Upper lobe of left lung (tissue), 6 donors: ENCODE measurements around the gene SFN. TPM values are rescaled to one million over a fixed set of nuclear protein-coding genes. Genes with fewer than 3 reads are reported as not detected.
A peak's percentile ranks its signal among the peaks of the same experiment; 100 is the strongest.

Experiments used
- ATAC-seq, 2 donors: fragments of 200-7000 bp; cut with Tn5 transposase; one replicate each; pipeline ENCODE4 v1.9.1; 2022; ENCODE audit warnings: mild to moderate bottlenecking in 2 of 2, moderate library complexity in 2 of 2; ENCODE audit not compliant: low FRiP score in 2 of 2
- DNase-seq, 2 donors: peaks; one replicate each; pipeline ENCODE4 v3.0.0-alpha.2; 2019 to 2020
- H3K27ac ChIP-seq, 4 donors: fragments of 200-600 bp; sonication (generic); one replicate each; pipeline ENCODE4 v1.5.1; 2016 to 2019
- H3K27me3 ChIP-seq, 4 donors: fragments of 200-600 bp; sonication (generic); one replicate each; pipeline ENCODE4 v1.5.1; 2017 to 2019
- H3K36me3 ChIP-seq, 4 donors: fragments of 200-600 bp; sonication (generic); one replicate each; pipeline ENCODE4 v1.5.1; 2016 to 2019
- H3K4me1 ChIP-seq, 4 donors: fragments of 200-600 bp; sonication (generic); one replicate each; pipeline ENCODE4 v1.5.1; 2018 to 2019
- H3K4me3 ChIP-seq, 4 donors: fragments of 200-600 bp; sonication (generic); one replicate each; pipeline ENCODE4 v1.5.1; 2017 to 2019; ENCODE audit warnings: mild to moderate bottlenecking in 2 of 4, moderate library complexity in 1 of 4
- H3K9me3 ChIP-seq, 4 donors: fragments of 200-600 bp; sonication (generic); one replicate each; pipeline ENCODE4 v1.5.1; 2018 to 2019
- EP300 ChIP-seq, 4 donors: sonication (generic); formaldehyde crosslinking; IDR thresholded peaks; one replicate each; pipeline ENCODE4 v1.5.1; 2017; ENCODE audit warnings: antibody characterized with exemption in 4 of 4, control low read depth in 2 of 4
- POLR2A ChIP-seq, 4 donors: fragments of 450-650 bp; IDR thresholded peaks; one replicate each; pipeline ENCODE4 v1.5.1; 2016 to 2017; ENCODE audit warnings: antibody characterized with exemption in 4 of 4, mild to moderate bottlenecking in 2 of 4
- POLR2AphosphoS5 ChIP-seq, 2 donors: sonication (generic); formaldehyde crosslinking; IDR thresholded peaks; one replicate each; pipeline ENCODE4 v1.5.1; 2017; ENCODE audit warnings: antibody characterized with exemption in 2 of 2
- WGBS, 2 donors: methylation state at CpG; one replicate each; pipeline ENCODE4 v1.1.5; 2017 to 2018; 5-methylcytosine and 5-hydroxymethylcytosine counted together
- total RNA-seq, 6 donors: library from RNA; depleted of rRNA in 4 of 6; stranded (reverse); fragments of >200 nt in 4 of 6; gene quantifications; one replicate each; pipeline versions ENCODE4 v1.1.0 to v1.2.1, GENCODE V29; 2016 to 2021
- TF ChIP-seq, protein P1 (sequence below), 6 experiments: fragments of 450-650 bp in 4 of 6; fragments of 200-600 bp in 2 of 6; sonication (generic) in 2 of 6; IDR thresholded peaks; one replicate each; pipeline ENCODE4 v1.5.1; 2016 to 2019; ENCODE audit warnings: antibody characterized with exemption in 6 of 6
- donor health status: DM: no; HTN: no; CAD: no; lungs with moderate emphysema.
- donor health status: DM: no; HTN: yes; CAD: no; lungs with severe emphysema.

SFN gene
- total RNA-seq, 6 donors from 2014 or later = 21.0 to 129 (median 70.1) TPM

DNA sequence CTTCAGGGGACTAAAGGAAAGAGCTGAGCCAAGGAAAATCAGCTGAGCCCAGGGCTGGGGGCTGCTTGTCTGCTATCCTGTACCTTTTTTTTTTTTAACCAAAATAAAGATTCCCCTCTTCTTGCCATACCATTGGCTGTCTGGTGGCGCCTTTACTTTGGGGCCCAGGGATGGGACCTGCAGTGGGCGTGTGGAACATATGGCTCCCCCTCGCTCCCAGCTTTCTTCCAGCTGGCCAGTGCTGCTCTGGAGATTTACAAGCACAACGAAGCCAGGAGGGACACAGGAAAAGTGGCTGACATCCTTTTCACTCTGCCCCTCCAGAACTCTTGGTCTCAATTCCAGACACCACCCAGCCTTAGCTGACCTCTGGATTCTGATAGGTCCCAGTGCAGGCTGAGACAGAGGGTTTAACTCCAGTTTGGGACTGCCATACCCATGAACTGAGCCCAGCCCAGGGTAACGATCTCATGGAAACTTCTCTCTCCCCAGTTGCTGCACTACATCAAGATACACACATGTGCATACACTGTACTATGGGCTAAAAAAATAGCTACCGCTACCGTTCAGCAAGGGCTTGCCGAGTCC lies 5.4 kb upstream of the SFN start:
- peaks cover 0 to 5% (median 0%) of the 10 kb centered on the region in 4 donors for H3K4me1 ChIP-seq
- ATAC-seq (no peak), DNase-seq (no peak)
- WGBS, 2 donors = 91 to 94% methylated on average over 8 of the region's 8 CpGs
- no peak overlapping the region for H3K4me3 ChIP-seq
- no peak overlapping the region for H3K27ac ChIP-seq
- no peak for TF ChIP-seq EP300 (IDR thresholded peaks at IDR 0.05)
- TF ChIP-seq POLR2AphosphoS5 (IDR thresholded peaks at IDR 0.05) = no peak
- no peak for TF ChIP-seq POLR2A (IDR thresholded peaks at IDR 0.05)
- TF ChIP-seq, protein P1, sequence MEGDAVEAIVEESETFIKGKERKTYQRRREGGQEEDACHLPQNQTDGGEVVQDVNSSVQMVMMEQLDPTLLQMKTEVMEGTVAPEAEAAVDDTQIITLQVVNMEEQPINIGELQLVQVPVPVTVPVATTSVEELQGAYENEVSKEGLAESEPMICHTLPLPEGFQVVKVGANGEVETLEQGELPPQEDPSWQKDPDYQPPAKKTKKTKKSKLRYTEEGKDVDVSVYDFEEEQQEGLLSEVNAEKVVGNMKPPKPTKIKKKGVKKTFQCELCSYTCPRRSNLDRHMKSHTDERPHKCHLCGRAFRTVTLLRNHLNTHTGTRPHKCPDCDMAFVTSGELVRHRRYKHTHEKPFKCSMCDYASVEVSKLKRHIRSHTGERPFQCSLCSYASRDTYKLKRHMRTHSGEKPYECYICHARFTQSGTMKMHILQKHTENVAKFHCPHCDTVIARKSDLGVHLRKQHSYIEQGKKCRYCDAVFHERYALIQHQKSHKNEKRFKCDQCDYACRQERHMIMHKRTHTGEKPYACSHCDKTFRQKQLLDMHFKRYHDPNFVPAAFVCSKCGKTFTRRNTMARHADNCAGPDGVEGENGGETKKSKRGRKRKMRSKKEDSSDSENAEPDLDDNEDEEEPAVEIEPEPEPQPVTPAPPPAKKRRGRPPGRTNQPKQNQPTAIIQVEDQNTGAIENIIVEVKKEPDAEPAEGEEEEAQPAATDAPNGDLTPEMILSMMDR (IDR thresholded peaks at IDR 0.05) = no peak
- no peaks in the 10 kb centered on the region for H3K9me3 ChIP-seq
- H3K36me3 ChIP-seq = peaks cover 2 to 50% (median 34%) of the 10 kb centered on the region in 4 donors
- no peaks in the 10 kb centered on the region for H3K27me3 ChIP-seq

DNA sequence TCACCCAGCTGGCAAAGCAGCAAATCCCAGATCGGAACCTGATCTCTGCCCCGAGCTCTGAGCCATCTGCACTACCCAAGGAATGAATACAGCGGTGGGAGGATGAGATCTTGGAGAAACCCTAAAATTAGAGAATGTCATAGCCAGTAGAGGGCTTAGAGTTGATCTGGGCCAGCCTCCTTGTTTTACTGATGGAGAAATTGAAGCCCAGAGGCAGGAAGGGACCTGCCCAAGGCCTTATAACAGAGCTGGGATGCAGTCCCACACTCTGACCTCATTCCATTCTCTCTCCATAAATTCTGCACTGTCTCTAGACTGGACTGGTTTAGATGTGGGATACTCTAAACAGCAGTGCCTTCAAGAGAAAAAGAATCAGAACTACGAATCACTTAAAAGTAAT lies 4.8 kb upstream of the SFN start:
- WGBS, 2 donors = 86 to 95% methylated on average over 4 of the region's 4 CpGs
- no peaks in the 10 kb centered on the region for H3K27me3 ChIP-seq

DNA sequence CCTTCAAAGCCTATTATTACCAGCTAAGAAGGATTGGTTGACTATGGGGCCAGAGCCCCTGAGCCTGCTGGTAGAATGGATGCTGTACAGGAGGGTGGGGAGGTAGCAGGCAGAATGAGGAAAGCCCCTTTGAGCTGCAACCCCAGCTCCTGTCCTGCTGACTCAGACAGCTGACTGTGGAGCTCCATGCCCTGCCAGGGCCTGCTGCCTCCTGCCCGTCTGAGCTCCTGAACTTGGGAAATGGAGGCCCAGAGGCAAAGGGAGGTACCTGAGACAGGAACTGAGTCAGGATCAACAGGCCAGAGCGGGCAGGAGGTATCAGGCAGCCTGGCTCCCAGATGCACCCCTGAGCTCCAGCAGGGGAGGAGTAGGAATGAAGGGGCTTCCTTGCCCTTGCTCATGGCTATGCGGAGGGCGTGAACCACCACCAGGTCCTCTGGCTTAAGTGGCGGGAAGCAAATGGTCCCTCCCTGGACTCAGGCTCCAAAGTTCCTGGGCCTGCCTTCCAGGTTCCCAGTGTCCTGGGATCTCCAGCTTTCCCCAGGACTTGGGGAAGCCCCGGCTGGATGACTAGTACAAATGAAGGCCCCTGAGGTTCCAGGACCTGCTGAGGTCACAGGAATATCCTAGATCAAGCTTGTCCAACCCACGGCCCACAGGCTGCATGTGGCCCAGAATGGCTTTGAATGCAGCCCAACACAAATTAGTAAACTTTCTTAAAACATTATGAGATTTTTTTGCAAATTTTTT lies 3.9 kb upstream of the SFN start:
- Histone ChIP-seq H3K27ac (no peak overlapping the region), H3K4me3 (no peak overlapping the region), H3K4me1 (peaks cover 5 to 13% (median 8%) of the 10 kb centered on the region in 4 donors), H3K27me3 (no peaks in the 10 kb centered on the region), H3K36me3 (peaks cover 2 to 38% (median 20%) of the 10 kb centered on the region in 4 donors), H3K9me3 (no peaks in the 10 kb centered on the region)
- TF ChIP-seq POLR2A (IDR thresholded peaks at IDR 0.05) = no peak
- no peak for TF ChIP-seq POLR2AphosphoS5 (IDR thresholded peaks at IDR 0.05)
- no peak for TF ChIP-seq EP300 (IDR thresholded peaks at IDR 0.05)
- TF ChIP-seq, protein P1 (IDR thresholded peaks at IDR 0.05) = no peak
- ATAC-seq = no peak
- no peak for DNase-seq
- WGBS, 2 donors = 91 to 93% methylated on average over 7 of the region's 7 CpGs

More for the DNA sequence above, 4.8 kb upstream of the SFN start:
- Histone ChIP-seq H3K4me3 (no peak overlapping the region), H3K27ac (no peak overlapping the region), H3K9me3 (no peaks in the 10 kb centered on the region), H3K4me1 (peaks cover 0 to 6% (median under 1%) of the 10 kb centered on the region in 4 donors), H3K36me3 (peaks cover 2 to 46% (median 29%) of the 10 kb centered on the region in 4 donors)
- ATAC-seq = peak in 1 of 2 donors; percentile 46
- TF ChIP-seq, protein P1 (IDR thresholded peaks at IDR 0.05) = no peak
- TF ChIP-seq EP300 (IDR thresholded peaks at IDR 0.05) (no peak), POLR2A (IDR thresholded peaks at IDR 0.05) (no peak), POLR2AphosphoS5 (IDR thresholded peaks at IDR 0.05) (no peak)
- DNase-seq = no peak

DNA sequence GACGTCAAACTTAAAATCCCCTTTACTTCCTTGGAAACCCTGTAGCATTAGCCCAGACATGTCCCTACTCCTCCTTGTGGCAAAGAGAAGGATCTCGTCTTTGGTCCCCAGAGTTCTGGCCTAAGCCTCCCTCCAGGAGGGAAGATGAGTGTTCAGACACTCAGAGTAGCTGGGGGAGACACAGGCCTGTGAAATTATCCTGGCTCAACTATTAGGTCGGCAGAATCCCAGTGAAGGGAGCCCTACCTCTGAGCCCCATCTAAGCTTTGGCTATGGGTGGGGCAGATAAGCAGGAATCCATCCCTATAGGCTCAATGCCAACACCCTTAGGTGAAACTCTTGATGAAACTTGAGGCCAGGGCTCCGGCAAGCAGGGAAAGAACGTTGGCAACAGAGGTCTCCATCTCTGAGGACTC lies 1.7 kb upstream of the SFN start:
- Histone ChIP-seq H3K27ac (peak overlapping the region in 3 of 4 donors; percentile 8 to 99 (median 67)), H3K4me1 (peaks cover 15 to 26% (median 17%) of the 10 kb centered on the region in 4 donors), H3K4me3 (no peak overlapping the region), H3K9me3 (no peaks in the 10 kb centered on the region), H3K27me3 (no peaks in the 10 kb centered on the region), H3K36me3 (peaks cover 0 to 19% (median 5%) of the 10 kb centered on the region in 4 donors)
- DNase-seq = no peak
- 62 to 72% methylated on average over 5 of the region's 5 CpGs for WGBS, 2 donors
- TF ChIP-seq EP300 (IDR thresholded peaks at IDR 0.05) (no peak), POLR2A (IDR thresholded peaks at IDR 0.05) (no peak)
- TF ChIP-seq, protein P1 (IDR thresholded peaks at IDR 0.05) = no peak
- no peak for ATAC-seq
